ENCODE measurements around the gene DBN1. TPM values are rescaled to one million over a fixed set of nuclear protein-coding genes. Genes with fewer than 3 reads are reported as not detected.

Gene DBN1
- total RNA-seq, 6 experiments from 2014 or later = 346 to 394 (median 358) TPM

- H3K36me3 Mint-ChIP-seq (ENCODE audit: low read depth) = peaks cover 19% of the 10 kb centered on the region
- TF ChIP-seq CTCF (IDR thresholded peaks at IDR 0.05) = no peak
- peaks cover 3% of the 10 kb centered on the region for H3K27me3 Mint-ChIP-seq (ENCODE audit: insufficient read depth)
- H3K9me3 Mint-ChIP-seq = no peaks in the 10 kb centered on the region
- H3K4me1 Mint-ChIP-seq (ENCODE audit: low read depth) = no peaks in the 10 kb centered on the region; the same call in 1 of the 2 replicates
- H3K27ac Mint-ChIP-seq = no peak overlapping the region
- DNase-seq = no peak
- no peak overlapping the region for H3K4me3 Mint-ChIP-seq
Observed at GRCh38 chr5:177439518-177440053, 33.8 kb downstream of the DBN1 start.

- Mint-ChIP-seq H3K27me3 (ENCODE audit: insufficient read depth) (no peaks in the 10 kb centered on the region; the same call in none of the 2 replicates), H3K9me3 (no peaks in the 10 kb centered on the region), H3K27ac (no peak overlapping the region), H3K4me3 (no peak overlapping the region), H3K36me3 (ENCODE audit: low read depth) (peaks cover 19% of the 10 kb centered on the region), H3K4me1 (ENCODE audit: low read depth) (no peaks in the 10 kb centered on the region)
- no peak for DNase-seq
- no peak for TF ChIP-seq CTCF (IDR thresholded peaks at IDR 0.05)
Observed at GRCh38 chr5:177438468-177438867, 35.0 kb downstream of the DBN1 start.

- no peaks in the 10 kb centered on the region for H3K9me3 Mint-ChIP-seq
- no peaks in the 10 kb centered on the region for H3K4me1 Mint-ChIP-seq (ENCODE audit: low read depth)
- TF ChIP-seq CTCF (IDR thresholded peaks at IDR 0.05) = no peak
- H3K27ac Mint-ChIP-seq = no peak overlapping the region
- H3K4me3 Mint-ChIP-seq = no peak overlapping the region
- no peaks in the 10 kb centered on the region; the same call in none of the 2 replicates for H3K27me3 Mint-ChIP-seq (ENCODE audit: insufficient read depth)
- H3K36me3 Mint-ChIP-seq (ENCODE audit: low read depth) = peaks cover 19% of the 10 kb centered on the region
- no peak for DNase-seq
Observed at GRCh38 chr5:177437623-177438022, 35.8 kb downstream of the DBN1 start.

GRCh38 chr5:177435847-177436536, 37.4 kb downstream of the DBN1 start:
- Mint-ChIP-seq H3K27ac (no peak overlapping the region), H3K4me1 (ENCODE audit: low read depth) (no peaks in the 10 kb centered on the region), H3K4me3 (no peak overlapping the region), H3K36me3 (ENCODE audit: low read depth) (peaks cover 19% of the 10 kb centered on the region), H3K27me3 (ENCODE audit: insufficient read depth) (peaks cover under 1% of the 10 kb centered on the region), H3K9me3 (no peaks in the 10 kb centered on the region)
- no peak for TF ChIP-seq CTCF (IDR thresholded peaks at IDR 0.05)
- DNase-seq = no peak

- Mint-ChIP-seq H3K9me3 (no peaks in the 10 kb centered on the region), H3K4me3 (no peak overlapping the region), H3K4me1 (ENCODE audit: low read depth) (no peaks in the 10 kb centered on the region), H3K36me3 (ENCODE audit: low read depth) (peaks cover 19% of the 10 kb centered on the region), H3K27ac (no peak overlapping the region), H3K27me3 (ENCODE audit: insufficient read depth) (peaks cover 2% of the 10 kb centered on the region)
- no peak for DNase-seq
- TF ChIP-seq CTCF (IDR thresholded peaks at IDR 0.05) = no peak
Observed at GRCh38 chr5:177434942-177435738, 38.3 kb downstream of the DBN1 start.

Measured in HFFc6 (cell line).